Vagina (tissue), 2 donors: Measurements from ENCODE around the gene KCNA1.

Source experiments
- POLR2A ChIP-seq, 2 donors: fragments of 450-650 bp; IDR thresholded peaks; one replicate each; pipeline ENCODE4 v1.6.1; 2017; ENCODE audit warnings: antibody characterized with exemption in 2 of 2, mild to moderate bottlenecking in 2 of 2, moderate library complexity in 2 of 2
- POLR2AphosphoS5 ChIP-seq, 2 donors: sonication (generic); formaldehyde crosslinking; IDR thresholded peaks; one replicate each; pipeline ENCODE4 v1.9.0; 2017; ENCODE audit warnings: antibody characterized with exemption in 2 of 2, mild to moderate bottlenecking in 2 of 2, low read depth in 1 of 2; ENCODE audit not compliant: insufficient read depth in 1 of 2
- TF ChIP-seq, protein P1 (sequence below), 3 experiments: fragments of 450-650 bp in 2 of 3; fragments of 200-600 bp in 1 of 3; sonication (generic) in 1 of 3; IDR thresholded peaks; one replicate each; pipeline ENCODE4 v1.5.1; 2017 to 2019; ENCODE audit warnings: antibody characterized with exemption in 3 of 3, mild to moderate bottlenecking in 2 of 3, moderate library complexity in 2 of 3

DNA sequence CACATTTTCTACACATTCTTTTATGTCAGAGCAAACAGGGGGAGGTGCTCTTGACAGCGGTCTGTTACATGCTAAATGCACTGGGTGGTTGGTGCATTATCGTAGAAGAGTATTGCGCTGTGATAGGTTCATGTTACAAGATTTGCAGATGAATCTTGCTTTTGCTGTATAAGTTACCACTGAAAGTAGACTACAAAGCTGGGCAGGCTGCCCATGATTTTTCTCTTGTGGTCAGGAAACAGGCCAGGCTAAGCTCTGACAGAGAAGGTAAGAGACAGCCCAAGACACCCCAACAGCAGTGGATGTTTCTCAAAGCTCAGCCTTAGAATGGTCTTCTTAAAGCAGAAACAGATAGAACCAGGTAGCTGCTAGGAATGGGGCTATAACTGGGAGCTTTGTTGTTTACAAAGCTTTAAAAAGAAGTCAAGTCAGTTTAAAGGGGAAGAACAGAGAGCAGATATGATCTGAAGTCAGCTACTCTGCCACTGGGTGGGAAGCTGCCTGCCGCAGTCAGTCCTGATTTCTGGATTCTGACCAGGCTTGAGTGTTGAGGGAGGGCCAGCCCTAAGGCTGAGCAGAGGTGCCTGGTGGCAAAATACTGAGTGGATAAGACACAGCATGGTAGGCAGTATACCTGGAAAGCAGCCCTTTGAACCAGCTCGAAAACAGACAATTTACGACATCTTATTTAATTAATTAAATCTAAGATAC lies 9.4 kb downstream of the KCNA1 start:
- TF ChIP-seq, protein P1, sequence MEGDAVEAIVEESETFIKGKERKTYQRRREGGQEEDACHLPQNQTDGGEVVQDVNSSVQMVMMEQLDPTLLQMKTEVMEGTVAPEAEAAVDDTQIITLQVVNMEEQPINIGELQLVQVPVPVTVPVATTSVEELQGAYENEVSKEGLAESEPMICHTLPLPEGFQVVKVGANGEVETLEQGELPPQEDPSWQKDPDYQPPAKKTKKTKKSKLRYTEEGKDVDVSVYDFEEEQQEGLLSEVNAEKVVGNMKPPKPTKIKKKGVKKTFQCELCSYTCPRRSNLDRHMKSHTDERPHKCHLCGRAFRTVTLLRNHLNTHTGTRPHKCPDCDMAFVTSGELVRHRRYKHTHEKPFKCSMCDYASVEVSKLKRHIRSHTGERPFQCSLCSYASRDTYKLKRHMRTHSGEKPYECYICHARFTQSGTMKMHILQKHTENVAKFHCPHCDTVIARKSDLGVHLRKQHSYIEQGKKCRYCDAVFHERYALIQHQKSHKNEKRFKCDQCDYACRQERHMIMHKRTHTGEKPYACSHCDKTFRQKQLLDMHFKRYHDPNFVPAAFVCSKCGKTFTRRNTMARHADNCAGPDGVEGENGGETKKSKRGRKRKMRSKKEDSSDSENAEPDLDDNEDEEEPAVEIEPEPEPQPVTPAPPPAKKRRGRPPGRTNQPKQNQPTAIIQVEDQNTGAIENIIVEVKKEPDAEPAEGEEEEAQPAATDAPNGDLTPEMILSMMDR (IDR thresholded peaks at IDR 0.05), result no peak
- TF ChIP-seq POLR2A (IDR thresholded peaks at IDR 0.05) (no peak), POLR2AphosphoS5 (IDR thresholded peaks at IDR 0.05; ENCODE audit: insufficient read depth in 1 of 2, low read depth in 1 of 2) (no peak)
